DOHH2 (cell line): ENCODE data around the gene UPF3A.
A peak's percentile ranks its signal among the peaks of the same experiment; 100 is the strongest.

Source experiments
- H3F3A ChIP-seq: fragments of 200-600 bp; sonication (generic), shearing (Covaris generic); 2 replicates; pipeline ENCODE4 v1.6.0; 2016; ENCODE audit warnings: antibody characterized with exemption, mild to moderate bottlenecking; ENCODE audit not compliant: control insufficient read depth, insufficient read depth
- H3K27ac ChIP-seq: fragments of 200-600 bp; sonication (generic); 2 replicates; pipeline ENCODE4 v1.5.1; 2014; ENCODE audit warnings: low read depth, mild to moderate bottlenecking, low read length, moderate library complexity
- H3K27me3 ChIP-seq: fragments of 200-600 bp; sonication (generic); 2 replicates; pipeline ENCODE4 v1.6.1; 2014; ENCODE audit warnings: mild to moderate bottlenecking, low read length, mixed read lengths; ENCODE audit not compliant: control insufficient read depth
- H3K36me3 ChIP-seq: fragments of 200-600 bp; sonication (generic); 2 replicates; pipeline ENCODE4 v1.6.1; 2014; ENCODE audit warnings: mild to moderate bottlenecking, low read length, moderate library complexity, mixed read lengths; ENCODE audit not compliant: control insufficient read depth
- H3K4me1 ChIP-seq: fragments of 200-600 bp; sonication (generic); 2 replicates; pipeline ENCODE4 v1.6.1; 2014; ENCODE audit warnings: mild to moderate bottlenecking, low read length, mixed read lengths; ENCODE audit not compliant: control insufficient read depth
- H3K4me2 ChIP-seq: fragments of 200-600 bp; sonication (generic); 2 replicates; pipeline ENCODE4 v1.6.0; 2014; ENCODE audit warnings: mild to moderate bottlenecking, low read length, moderate library complexity
- H3K4me3 ChIP-seq: fragments of 200-600 bp; sonication (generic); 2 replicates; pipeline ENCODE4 v1.5.1; 2014; ENCODE audit warnings: mild to moderate bottlenecking, low read length, mixed read lengths
- H3K79me2 ChIP-seq: fragments of 200-600 bp; sonication (generic); 2 replicates; pipeline ENCODE4 v1.6.1; 2014; ENCODE audit warnings: mild to moderate bottlenecking, low read length, mixed read lengths; ENCODE audit not compliant: control insufficient read depth
- H3K9me2 ChIP-seq: fragments of 200-600 bp; sonication (generic); replicated peaks from 2 replicates; pipeline ENCODE4 v1.6.1; 2014; ENCODE audit warnings: mild to moderate bottlenecking, low read length, mixed read lengths; ENCODE audit not compliant: control insufficient read depth
- H3K9me3 ChIP-seq: fragments of 200-600 bp; sonication (generic); 2 replicates; pipeline ENCODE4 v1.6.1; 2014; ENCODE audit warnings: antibody characterized with exemption, low read length, mixed read lengths; ENCODE audit not compliant: control insufficient read depth, insufficient read depth
- H4K20me1 ChIP-seq: fragments of 200-600 bp; sonication (generic); 2 replicates; pipeline ENCODE4 v1.6.0; 2014; ENCODE audit warnings: low read depth, mild to moderate bottlenecking, antibody characterized with exemption, low read length, moderate library complexity; ENCODE audit not compliant: control insufficient read depth, insufficient read depth
- CTCF ChIP-seq: fragments of 200-600 bp; sonication (generic); IDR thresholded peaks from one replicate; pipeline ENCODE4 v1.5.1; 2014; ENCODE audit warnings: antibody characterized with exemption, mild to moderate bottlenecking, low read depth, low read length; ENCODE audit not compliant: poor library complexity, severe bottlenecking
- EZH2phosphoT487 ChIP-seq: fragments of 200-600 bp; sonication (generic); IDR thresholded peaks from 2 replicates; pipeline ENCODE4 v1.6.1; 2017; ENCODE audit warnings: borderline replicate concordance, mild to moderate bottlenecking, antibody characterized with exemption, low read length, moderate library complexity, mixed read lengths

Gene UPF3A

DNA sequence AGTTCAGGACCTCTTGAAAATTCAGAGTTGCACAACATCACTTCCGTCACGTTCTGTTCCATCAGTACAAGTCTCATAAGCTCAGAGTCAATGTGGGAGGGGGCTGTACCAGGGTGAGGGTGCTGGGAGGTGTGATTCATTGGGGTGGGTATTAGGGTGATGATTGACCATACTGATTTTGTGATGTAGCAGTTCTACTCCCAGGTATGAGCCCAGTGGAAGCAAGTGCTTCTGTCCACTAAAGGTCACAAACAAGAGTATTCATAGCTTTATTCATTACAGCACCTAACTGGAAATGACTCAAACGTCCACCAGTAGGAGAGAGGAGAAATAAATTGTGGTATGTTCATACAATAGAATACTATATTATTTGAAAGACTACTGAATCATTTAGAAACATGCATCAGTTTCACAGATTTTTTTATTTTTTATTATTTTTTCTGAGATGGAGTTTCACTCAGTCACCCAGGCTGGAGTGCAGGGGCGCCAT is 12.1 kb upstream of the UPF3A start:
- TF ChIP-seq CTCF: no peak
- no peaks in the 10 kb centered on the region for H3K79me2 ChIP-seq
- no peaks in the 10 kb centered on the region for H3F3A ChIP-seq
- H3K4me2 ChIP-seq: no peak overlapping the region
- H3K9me2 ChIP-seq: no peaks in the 10 kb centered on the region
- H3K27me3 ChIP-seq: no peaks in the 10 kb centered on the region
- H3K9me3 ChIP-seq: no peaks in the 10 kb centered on the region
- no peaks in the 10 kb centered on the region for H4K20me1 ChIP-seq
- H3K27ac ChIP-seq: no peak overlapping the region
- peaks cover 74% of the 10 kb centered on the region for H3K36me3 ChIP-seq
- no peak overlapping the region for H3K4me3 ChIP-seq
- no peaks in the 10 kb centered on the region for H3K4me1 ChIP-seq

DNA sequence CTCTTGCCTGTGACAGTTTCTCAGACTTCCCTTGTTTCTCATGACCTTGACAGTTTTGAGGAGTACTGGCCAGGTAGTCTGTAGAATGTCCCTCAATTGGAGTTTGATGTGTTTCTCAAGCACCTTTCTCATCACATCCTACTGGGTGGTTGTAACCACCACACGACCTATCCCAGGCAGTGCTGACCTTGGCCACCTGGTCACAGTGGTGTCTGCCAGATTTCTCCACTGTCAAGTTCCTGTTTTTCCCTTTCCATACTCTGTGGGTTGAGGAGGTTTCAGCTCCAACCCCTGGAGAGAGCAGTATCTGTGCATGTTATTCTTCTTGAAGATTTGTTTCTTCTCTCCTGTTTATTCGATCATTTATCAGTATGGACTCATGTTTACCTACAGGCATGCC is 8.4 kb upstream of the UPF3A start:
- Histone ChIP-seq H4K20me1 (no peaks in the 10 kb centered on the region), H3K4me2 (no peak overlapping the region), H3K4me3 (no peak overlapping the region), H3K9me2 (no peaks in the 10 kb centered on the region), H3K27me3 (no peaks in the 10 kb centered on the region), H3F3A (peaks cover 4% of the 10 kb centered on the region; the same call in 1 of the 2 replicates), H3K79me2 (no peaks in the 10 kb centered on the region), H3K36me3 (peaks cover 66% of the 10 kb centered on the region), H3K27ac (no peak overlapping the region), H3K4me1 (no peaks in the 10 kb centered on the region), H3K9me3 (no peaks in the 10 kb centered on the region)
- TF ChIP-seq EZH2phosphoT487 (no peak), CTCF (no peak)

- TF ChIP-seq CTCF (no peak), EZH2phosphoT487 (no peak)
- no peak overlapping the region for H3K4me2 ChIP-seq
- H3K27me3 ChIP-seq: no peaks in the 10 kb centered on the region
- no peak overlapping the region for H3K4me3 ChIP-seq
- H3F3A ChIP-seq: peaks cover 26% of the 10 kb centered on the region
- H3K79me2 ChIP-seq: no peaks in the 10 kb centered on the region
- peaks cover 14% of the 10 kb centered on the region for H3K4me1 ChIP-seq
- H3K27ac ChIP-seq: no peak overlapping the region
- H3K36me3 ChIP-seq: peaks cover 61% of the 10 kb centered on the region
- no peaks in the 10 kb centered on the region for H3K9me3 ChIP-seq
- no peaks in the 10 kb centered on the region for H3K9me2 ChIP-seq
- H4K20me1 ChIP-seq: no peaks in the 10 kb centered on the region
Measured at GRCh38 chr13:114275304-114275703, 6.1 kb upstream of the UPF3A start.

- H3F3A ChIP-seq: peaks cover 35% of the 10 kb centered on the region
- peak overlapping the region; percentile 97; the same call in 1 of the 2 replicates for H3K4me2 ChIP-seq
Measured at GRCh38 chr13:114279146-114279545, 2.3 kb upstream of the UPF3A start.

More at GRCh38 chr13:114279146-114279545, 2.3 kb upstream of the UPF3A start:
- H3K4me3 ChIP-seq: no peak overlapping the region
- peaks cover 28% of the 10 kb centered on the region for H3K4me1 ChIP-seq
- no peaks in the 10 kb centered on the region for H3K9me3 ChIP-seq
- peaks cover 57% of the 10 kb centered on the region for H3K36me3 ChIP-seq
- TF ChIP-seq EZH2phosphoT487 (no peak), CTCF (no peak)
- H3K79me2 ChIP-seq: peaks cover 22% of the 10 kb centered on the region
- H3K9me2 ChIP-seq: no peaks in the 10 kb centered on the region
- peak overlapping the region; percentile 95 for H3K27ac ChIP-seq
- no peaks in the 10 kb centered on the region for H4K20me1 ChIP-seq
- H3K27me3 ChIP-seq: no peaks in the 10 kb centered on the region
